IPS-20b (cell line): ENCODE data around the gene MYO7A.

Experiments used
- H3K27ac ChIP-seq: one replicate; pipeline ENCODE4 v1.5.1; 2013; ENCODE audit warnings: low read length
- H3K27me3 ChIP-seq: 2 replicates; pipeline ENCODE4 v1.6.1; 2013; ENCODE audit warnings: mild to moderate bottlenecking, low read length, inconsistent platforms; ENCODE audit not compliant: insufficient read depth
- H3K36me3 ChIP-seq: 2 replicates; pipeline ENCODE4 v1.6.1; 2013; ENCODE audit warnings: low read depth, mild to moderate bottlenecking, inconsistent platforms, low read length, moderate library complexity; ENCODE audit not compliant: insufficient read depth
- H3K4me1 ChIP-seq: 2 replicates; pipeline ENCODE4 v1.6.1; 2013; ENCODE audit warnings: mild to moderate bottlenecking, control low read depth, inconsistent platforms, low read length, moderate library complexity; ENCODE audit not compliant: insufficient read depth
- H3K4me3 ChIP-seq: 2 replicates; pipeline ENCODE4 v1.5.1; 2013; ENCODE audit warnings: mild to moderate bottlenecking, low read length, inconsistent platforms
- H3K9ac ChIP-seq: 2 replicates; pipeline ENCODE4 v1.6.1; 2013; ENCODE audit warnings: low read depth, mild to moderate bottlenecking, inconsistent platforms, low read length, moderate library complexity
- H3K9me3 ChIP-seq: 2 replicates; pipeline ENCODE4 v1.6.1; 2013; ENCODE audit warnings: mild to moderate bottlenecking, low read depth, low read length, inconsistent platforms; ENCODE audit not compliant: insufficient read depth

MYO7A gene

GRCh38 chr11:77167791-77168190 is 39.7 kb downstream of the MYO7A start:
- Histone ChIP-seq H3K36me3 (no peaks in the 10 kb centered on the region), H3K4me1 (peaks cover 21% of the 10 kb centered on the region), H3K27me3 (no peaks in the 10 kb centered on the region), H3K27ac (no peak overlapping the region), H3K9me3 (no peaks in the 10 kb centered on the region), H3K9ac (no peak overlapping the region), H3K4me3 (no peak overlapping the region)

GRCh38 chr11:77170107-77170506 is 42.1 kb downstream of the MYO7A start:
- H3K9me3 ChIP-seq, result no peaks in the 10 kb centered on the region
- no peak overlapping the region for H3K4me3 ChIP-seq
- no peaks in the 10 kb centered on the region for H3K36me3 ChIP-seq
- no peak overlapping the region for H3K9ac ChIP-seq
- no peaks in the 10 kb centered on the region for H3K27me3 ChIP-seq
- no peak overlapping the region for H3K27ac ChIP-seq
- H3K4me1 ChIP-seq, result peaks cover 25% of the 10 kb centered on the region

GRCh38 chr11:77171254-77171653 is 43.2 kb downstream of the MYO7A start:
- Histone ChIP-seq H3K4me3 (no peak overlapping the region), H3K9ac (no peak overlapping the region; the same call in 1 of the 2 replicates), H3K27ac (no peak overlapping the region), H3K9me3 (no peaks in the 10 kb centered on the region), H3K4me1 (peaks cover 35% of the 10 kb centered on the region), H3K36me3 (no peaks in the 10 kb centered on the region), H3K27me3 (no peaks in the 10 kb centered on the region; the same call in 1 of the 2 replicates)

GRCh38 chr11:77171885-77172665 is 44.0 kb downstream of the MYO7A start:
- H3K36me3 ChIP-seq, result no peaks in the 10 kb centered on the region
- H3K27me3 ChIP-seq, result no peaks in the 10 kb centered on the region; the same call in 1 of the 2 replicates
- H3K4me1 ChIP-seq, result peaks cover 36% of the 10 kb centered on the region
- H3K4me3 ChIP-seq, result peak overlapping the region; percentile 25; the same call in 1 of the 2 replicates
- H3K27ac ChIP-seq, result no peak overlapping the region
- no peak overlapping the region; the same call in 1 of the 2 replicates for H3K9ac ChIP-seq
- no peaks in the 10 kb centered on the region for H3K9me3 ChIP-seq

- no peaks in the 10 kb centered on the region for H3K9me3 ChIP-seq
- H3K27me3 ChIP-seq, result no peaks in the 10 kb centered on the region; the same call in 1 of the 2 replicates
- H3K9ac ChIP-seq, result no peak overlapping the region
- H3K4me3 ChIP-seq, result no peak overlapping the region
- no peaks in the 10 kb centered on the region for H3K36me3 ChIP-seq
- no peak overlapping the region for H3K27ac ChIP-seq
- peaks cover 36% of the 10 kb centered on the region for H3K4me1 ChIP-seq
Measured at GRCh38 chr11:77172666-77172982, 44.6 kb downstream of the MYO7A start.

- H3K4me3 ChIP-seq, result no peak overlapping the region
- H3K4me1 ChIP-seq, result peaks cover 36% of the 10 kb centered on the region
- H3K27me3 ChIP-seq, result no peaks in the 10 kb centered on the region; the same call in 1 of the 2 replicates
- no peaks in the 10 kb centered on the region for H3K9me3 ChIP-seq
- no peak overlapping the region for H3K9ac ChIP-seq
- no peak overlapping the region for H3K27ac ChIP-seq
- no peaks in the 10 kb centered on the region for H3K36me3 ChIP-seq
Measured at GRCh38 chr11:77173494-77173893, 45.4 kb downstream of the MYO7A start.

GRCh38 chr11:77174559-77174958 is 46.5 kb downstream of the MYO7A start:
- no peaks in the 10 kb centered on the region; the same call in 1 of the 2 replicates for H3K27me3 ChIP-seq
- H3K36me3 ChIP-seq, result no peaks in the 10 kb centered on the region
- H3K9me3 ChIP-seq, result no peaks in the 10 kb centered on the region
- H3K27ac ChIP-seq, result no peak overlapping the region
- no peak overlapping the region for H3K9ac ChIP-seq
- H3K4me1 ChIP-seq, result peaks cover 36% of the 10 kb centered on the region
- H3K4me3 ChIP-seq, result no peak overlapping the region

GRCh38 chr11:77175021-77175842 is 47.2 kb downstream of the MYO7A start:
- Histone ChIP-seq H3K4me1 (peaks cover 35% of the 10 kb centered on the region), H3K9me3 (no peaks in the 10 kb centered on the region), H3K27ac (no peak overlapping the region), H3K9ac (peak overlapping the region; percentile 51; the same call in 1 of the 2 replicates), H3K4me3 (no peak overlapping the region), H3K27me3 (no peaks in the 10 kb centered on the region; the same call in 1 of the 2 replicates), H3K36me3 (no peaks in the 10 kb centered on the region)

GRCh38 chr11:77175869-77176539 is 48.0 kb downstream of the MYO7A start:
- Histone ChIP-seq H3K4me1 (peaks cover 27% of the 10 kb centered on the region), H3K4me3 (no peak overlapping the region), H3K27me3 (no peaks in the 10 kb centered on the region; the same call in 1 of the 2 replicates)

GRCh38 chr11:77176996-77177395 is 49.0 kb downstream of the MYO7A start:
- no peak overlapping the region for H3K4me3 ChIP-seq
- H3K27me3 ChIP-seq, result no peaks in the 10 kb centered on the region; the same call in 1 of the 2 replicates
- no peaks in the 10 kb centered on the region for H3K36me3 ChIP-seq
- no peak overlapping the region for H3K9ac ChIP-seq
- peaks cover 18% of the 10 kb centered on the region for H3K4me1 ChIP-seq
- no peaks in the 10 kb centered on the region for H3K9me3 ChIP-seq
- no peak overlapping the region for H3K27ac ChIP-seq

More at GRCh38 chr11:77175869-77176539, 48.0 kb downstream of the MYO7A start:
- no peak overlapping the region for H3K27ac ChIP-seq
- H3K9me3 ChIP-seq, result no peaks in the 10 kb centered on the region
- peak overlapping the region; percentile 51; the same call in 1 of the 2 replicates for H3K9ac ChIP-seq
- no peaks in the 10 kb centered on the region for H3K36me3 ChIP-seq

GRCh38 chr11:77178150-77178549 is 50.1 kb downstream of the MYO7A start:
- Histone ChIP-seq H3K27me3 (no peaks in the 10 kb centered on the region; the same call in 1 of the 2 replicates), H3K27ac (no peak overlapping the region), H3K9ac (no peak overlapping the region), H3K4me3 (no peak overlapping the region), H3K36me3 (no peaks in the 10 kb centered on the region), H3K4me1 (peaks cover 14% of the 10 kb centered on the region; the same call in 1 of the 2 replicates), H3K9me3 (no peaks in the 10 kb centered on the region)
